RPMI7951 (cell line): ENCODE measurements around the gene SLC26A2. TPM values are rescaled to one million over a fixed set of nuclear protein-coding genes. Genes with fewer than 3 reads are reported as not detected.

Experiments used
- DNase-seq: peaks from one replicate; pipeline ENCODE4 v3.0.0-alpha.2; 2012; ENCODE audit warnings: low read depth
- total RNA-seq: library from RNA; depleted of rRNA; stranded (reverse); fragments of >200 nt; shearing (Covaris generic); gene quantifications from 2 replicates; pipeline ENCODE4 v1.2.3, GENCODE V29; 2014; rRNA removed

The SLC26A2 gene
- 12.5 and 13.6 TPM in 2 replicates for total RNA-seq

DNA sequence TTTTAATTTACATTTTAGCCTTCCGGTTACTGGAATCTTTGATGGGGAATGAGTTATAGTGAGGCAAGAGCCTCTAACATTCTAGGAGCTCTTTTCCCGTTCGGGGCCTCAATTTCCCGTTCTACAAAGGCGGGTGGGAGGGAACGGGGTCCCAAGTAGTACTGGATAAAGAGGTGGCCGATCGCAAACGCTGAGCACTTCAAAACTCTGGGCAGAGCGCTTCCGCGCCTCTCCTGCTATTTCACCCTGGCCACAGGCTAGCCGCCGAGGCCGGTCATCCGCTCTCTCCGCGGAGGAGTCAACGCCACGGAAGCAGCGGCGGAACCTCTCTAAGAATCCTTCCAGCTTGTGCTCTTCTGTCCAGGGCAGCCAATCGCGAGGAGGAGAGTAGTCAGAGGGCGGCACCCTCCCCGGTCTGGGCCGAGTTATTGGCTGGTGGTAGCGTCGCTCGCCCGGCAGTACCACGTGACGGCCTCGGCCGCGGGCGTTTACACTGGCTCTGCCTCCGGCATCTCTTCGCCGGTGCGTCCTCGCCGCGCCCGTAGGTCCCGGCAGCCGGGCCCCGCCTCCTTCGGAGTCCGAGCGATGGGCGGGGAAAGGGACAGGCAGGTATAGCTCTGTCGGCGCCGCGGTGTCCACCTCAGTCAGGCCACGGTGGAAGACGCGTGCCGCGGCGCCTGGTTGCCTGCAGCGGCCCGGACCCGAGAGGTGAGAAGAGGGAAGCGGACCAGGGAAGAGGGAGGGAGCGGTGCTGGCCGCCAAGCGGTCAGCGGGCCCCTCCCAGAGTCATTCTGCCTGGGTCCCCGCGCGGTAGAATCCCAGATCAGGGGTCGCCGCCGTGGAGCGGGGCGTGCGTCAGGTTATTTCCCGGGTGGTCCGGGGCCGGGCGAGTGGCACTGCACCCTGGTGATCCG lies at the start of gene SLC26A2:
TSS of gene SLC26A2 (plus strand) at position 487 of the 914 bp plus-strand sequence. CDS start 16,895 bp downstream, outside the sequence.
- DNase-seq: peak; percentile 95

DNA sequence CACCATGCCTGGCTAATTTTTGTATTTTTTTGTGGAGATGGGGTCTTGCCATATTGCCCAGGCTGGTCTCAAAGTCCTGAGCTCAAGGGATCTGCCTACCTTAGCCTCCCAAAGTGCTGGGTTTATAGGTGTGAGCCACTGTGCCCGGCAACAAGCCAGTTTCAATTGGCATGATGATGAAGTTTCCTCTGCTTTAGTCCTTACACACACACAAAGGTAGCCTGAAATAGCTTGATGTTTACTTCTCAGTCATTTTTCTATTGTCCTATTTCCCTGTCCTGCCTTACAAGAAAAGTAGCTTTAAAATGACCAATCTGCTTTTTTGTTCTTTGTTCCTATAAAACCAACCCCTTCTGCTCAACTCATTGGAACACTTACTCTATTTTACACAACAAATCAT lies 49.5 kb upstream of the SLC26A2 start:
- DNase-seq: no peak

DNA sequence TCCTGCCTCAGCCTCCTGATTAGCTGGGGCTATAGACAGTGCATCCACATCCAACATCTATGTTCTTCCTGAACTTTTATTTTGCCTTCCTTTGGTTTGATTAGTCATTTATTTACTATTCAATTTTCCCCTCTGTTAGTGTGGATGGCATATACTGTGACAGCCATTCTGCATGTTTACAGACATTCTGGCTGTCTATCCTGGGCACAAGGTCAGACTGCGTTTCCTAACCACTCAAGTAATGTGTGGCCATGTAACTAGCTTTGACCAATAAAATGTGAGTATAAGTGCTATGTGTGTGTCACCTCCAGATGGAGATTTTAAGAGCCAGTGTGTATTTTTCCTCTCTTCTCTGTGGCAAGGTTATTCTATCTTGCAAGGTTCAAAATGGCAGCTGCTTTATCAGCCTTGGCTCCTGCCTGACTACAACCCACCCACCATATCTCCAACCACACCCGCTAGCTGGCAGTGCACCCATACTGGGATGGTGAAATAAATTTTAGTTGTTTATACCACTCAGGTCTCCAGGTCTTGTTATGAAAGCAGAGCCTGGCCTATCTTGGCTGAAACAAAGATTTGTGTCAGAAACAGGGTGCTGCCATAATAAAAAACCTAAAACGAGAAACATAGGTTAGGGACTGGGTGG lies 48.2 kb upstream of the SLC26A2 start:
- DNase-seq: no peak

DNA sequence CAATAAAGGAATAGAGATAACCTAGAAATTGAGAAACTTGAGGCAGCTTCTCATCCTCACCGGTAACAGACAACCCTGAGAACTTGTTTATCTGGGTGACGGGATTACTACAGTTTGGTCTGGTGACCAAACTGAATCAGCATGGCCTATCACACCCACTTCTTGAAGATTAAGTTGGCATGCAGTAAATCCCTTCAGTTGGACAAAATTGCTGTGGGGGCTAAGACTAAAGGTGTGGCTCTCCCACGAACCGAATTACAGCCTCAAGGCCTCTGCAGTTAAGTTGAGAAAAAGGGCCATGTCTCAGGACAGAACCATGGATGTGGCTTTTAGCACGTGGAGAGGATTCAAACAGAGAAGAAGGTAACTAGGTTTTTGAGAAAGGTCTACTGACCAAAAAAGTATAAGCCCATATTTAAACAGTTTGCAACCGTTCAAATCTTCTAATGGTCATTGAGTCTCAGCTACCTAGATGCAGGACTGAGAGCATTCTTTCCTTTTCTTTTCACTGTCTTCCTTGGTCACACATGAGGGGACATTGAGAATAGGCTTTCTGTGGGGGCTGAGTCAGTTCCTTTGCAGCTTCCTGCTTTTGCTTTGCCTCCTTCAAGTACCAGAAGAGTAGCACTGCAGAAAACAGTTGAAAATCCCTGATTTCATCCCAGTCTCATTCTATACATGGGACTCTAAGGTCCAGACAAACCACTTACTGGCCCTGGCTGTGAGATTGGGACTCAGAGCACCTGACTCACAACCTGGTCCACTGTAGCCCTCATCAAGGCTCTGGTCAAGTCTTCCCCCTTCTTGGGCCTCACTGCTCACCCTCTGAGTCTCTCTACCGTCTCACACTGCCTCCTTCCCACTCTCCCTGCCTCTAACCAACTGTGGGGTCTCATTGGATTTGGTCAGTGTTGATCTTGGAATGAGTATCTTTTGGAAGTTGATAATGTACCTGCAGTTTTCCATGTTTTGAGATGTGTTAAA lies 46.8 kb upstream of the SLC26A2 start:
- no peak for DNase-seq

DNA sequence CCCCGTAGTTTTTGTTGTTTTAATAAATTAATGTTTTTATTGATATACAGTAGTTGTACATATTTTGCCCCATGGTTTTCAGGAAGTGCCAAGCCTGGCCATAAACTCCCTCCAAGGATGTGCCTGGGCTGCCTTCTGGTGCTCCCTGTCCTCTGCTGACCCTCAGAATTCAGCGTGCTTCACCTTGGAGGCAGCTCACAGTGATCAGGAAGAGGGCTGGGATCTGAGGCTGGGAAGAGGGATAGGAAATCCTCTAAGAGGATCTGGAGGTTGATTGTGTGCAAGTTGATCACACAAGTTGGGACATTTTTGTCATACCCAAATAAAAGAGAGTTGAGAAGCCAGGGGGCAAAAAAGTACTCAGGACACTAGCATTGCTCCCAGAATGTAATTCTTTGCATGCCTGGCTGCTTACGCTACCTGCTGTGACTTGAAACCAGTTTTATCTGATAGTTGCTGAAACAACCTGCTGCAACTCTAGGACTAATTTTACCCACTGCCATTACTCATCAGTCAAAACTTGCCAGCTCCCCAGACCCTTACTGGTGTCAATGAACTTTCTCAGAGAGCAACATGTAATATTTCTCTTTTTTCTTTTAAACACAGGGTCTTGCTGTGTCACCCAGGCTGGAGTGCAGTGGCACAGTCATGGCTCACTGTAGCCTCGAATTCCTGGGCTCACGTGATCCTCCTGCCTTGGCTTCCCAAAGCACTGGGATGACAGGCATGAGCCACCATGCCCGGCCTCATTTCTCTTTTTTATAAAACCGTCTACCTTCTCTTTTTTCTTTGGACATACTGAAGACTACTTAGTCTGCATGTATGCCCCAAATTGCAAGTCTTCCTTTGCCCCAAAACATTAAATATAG lies 44.9 kb upstream of the SLC26A2 start:
- no peak for DNase-seq

DNA sequence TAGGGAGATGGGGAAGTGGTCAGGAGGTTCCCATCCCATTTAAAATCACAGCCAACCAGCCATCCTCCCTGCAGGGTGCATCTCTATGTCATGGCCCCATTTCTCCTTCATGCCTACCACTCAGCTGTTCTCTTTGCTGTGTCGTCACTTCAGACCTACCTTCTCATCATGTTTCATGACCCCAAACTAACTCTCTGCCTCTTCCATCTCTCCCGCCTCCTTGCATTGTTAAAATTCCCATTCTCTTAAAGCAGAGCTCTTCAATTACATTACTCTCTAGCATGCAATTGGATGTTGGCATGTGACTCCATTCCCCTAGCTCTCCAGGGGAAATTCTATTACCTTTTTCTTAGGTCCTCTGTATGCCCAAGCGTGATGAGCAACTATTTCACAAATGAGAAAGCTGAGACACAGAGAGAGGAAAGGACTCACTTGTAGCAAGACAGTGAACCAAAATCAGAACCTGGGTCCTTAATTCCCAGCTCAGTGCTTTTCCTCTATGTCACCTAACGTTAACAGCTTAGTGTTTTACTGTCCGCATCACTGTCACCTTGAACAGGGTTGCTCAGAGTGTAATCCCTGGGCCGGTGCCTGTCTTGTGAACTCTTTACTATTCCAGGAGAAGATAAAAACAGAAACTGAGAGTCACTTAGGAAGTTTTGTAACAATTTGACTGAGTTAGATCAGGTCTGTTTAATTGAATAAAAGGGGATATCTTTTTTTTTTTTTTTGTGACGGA lies 44.1 kb upstream of the SLC26A2 start:
- no peak for DNase-seq

DNA sequence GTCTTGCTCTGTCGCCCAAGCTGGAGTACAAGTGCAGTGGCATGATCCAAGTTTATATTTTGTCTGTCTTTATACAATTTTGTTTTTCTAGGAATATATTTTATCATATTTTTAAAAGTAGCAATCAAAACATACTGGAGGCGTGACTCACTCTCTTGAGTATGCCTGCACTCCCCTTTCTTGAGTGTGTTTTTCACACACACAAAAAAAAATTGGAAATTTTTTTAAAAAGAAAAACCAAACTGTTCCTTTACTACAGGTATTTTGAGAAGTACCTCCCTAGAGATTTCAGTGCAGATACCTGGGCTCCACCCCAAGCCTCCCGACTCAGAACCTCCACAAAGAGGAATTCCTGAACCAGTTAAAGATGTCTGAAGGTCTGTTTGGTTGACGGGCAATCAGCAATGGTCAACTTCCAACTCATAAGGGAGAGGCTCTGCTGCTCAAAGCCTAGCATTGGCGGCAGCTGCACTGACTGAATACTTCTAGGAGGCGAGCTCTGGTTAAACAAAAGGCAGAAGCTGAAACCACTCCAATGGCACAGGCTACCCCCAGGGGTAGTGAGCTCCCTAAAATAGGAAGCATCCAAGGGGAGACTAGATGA lies 43.4 kb upstream of the SLC26A2 start:
- DNase-seq: no peak

DNA sequence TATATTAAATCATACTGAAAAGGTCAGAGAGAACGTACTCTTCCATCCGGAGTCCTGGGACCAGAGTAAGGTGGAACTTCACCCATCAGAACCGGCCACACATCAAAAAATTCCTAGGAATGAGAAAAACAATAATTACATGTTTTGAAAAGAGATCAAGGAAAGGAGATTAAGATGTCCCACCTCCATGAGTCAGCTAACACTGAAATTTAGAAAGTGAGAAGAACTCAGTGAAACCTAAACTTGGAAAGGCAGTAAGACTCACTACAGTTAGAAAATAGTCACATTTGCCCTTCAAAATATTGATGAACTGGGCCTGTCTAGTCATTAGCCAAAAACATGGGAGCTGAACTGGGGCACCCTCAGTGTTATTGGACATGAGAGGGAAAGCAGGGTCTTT lies 39.0 kb upstream of the SLC26A2 start:
- DNase-seq: no peak

DNA sequence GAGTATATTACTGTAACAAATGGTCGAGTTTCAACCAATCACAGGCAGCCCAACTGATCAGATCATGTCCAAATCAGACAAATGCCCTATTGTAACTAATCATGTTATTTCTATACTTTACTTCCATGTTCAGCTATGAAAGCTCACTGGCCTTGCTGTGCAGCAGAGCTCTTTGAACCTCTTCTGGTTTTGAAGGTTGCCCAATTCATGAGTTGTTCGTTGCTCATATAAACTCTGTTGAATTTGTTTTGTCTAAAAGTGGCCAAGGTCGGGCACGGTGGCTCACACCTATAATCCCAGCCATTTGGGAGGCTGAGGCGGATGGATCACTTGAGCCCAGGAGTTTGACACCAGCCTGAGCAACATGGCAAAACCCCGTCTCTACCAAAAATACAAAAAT lies 37.6 kb upstream of the SLC26A2 start:
- no peak for DNase-seq

DNA sequence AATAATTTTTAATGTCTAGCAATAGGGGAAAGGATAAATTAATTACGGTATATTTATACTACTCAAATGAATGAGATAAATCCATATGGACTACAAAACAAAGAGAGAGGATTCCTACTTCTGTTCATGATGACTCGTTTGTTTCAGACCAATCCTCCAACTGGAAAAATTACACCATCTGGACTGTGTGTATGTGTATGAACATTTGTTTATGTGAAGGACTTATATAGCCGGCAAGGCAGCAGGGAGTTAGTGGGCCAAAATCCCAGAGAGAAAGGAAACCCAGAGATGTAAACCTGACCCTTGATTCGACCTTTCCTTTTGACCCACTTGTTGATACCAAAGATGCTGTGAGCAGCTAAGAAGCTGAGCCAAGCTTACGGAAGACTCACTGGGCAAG lies 36.1 kb upstream of the SLC26A2 start:
- no peak for DNase-seq

DNA sequence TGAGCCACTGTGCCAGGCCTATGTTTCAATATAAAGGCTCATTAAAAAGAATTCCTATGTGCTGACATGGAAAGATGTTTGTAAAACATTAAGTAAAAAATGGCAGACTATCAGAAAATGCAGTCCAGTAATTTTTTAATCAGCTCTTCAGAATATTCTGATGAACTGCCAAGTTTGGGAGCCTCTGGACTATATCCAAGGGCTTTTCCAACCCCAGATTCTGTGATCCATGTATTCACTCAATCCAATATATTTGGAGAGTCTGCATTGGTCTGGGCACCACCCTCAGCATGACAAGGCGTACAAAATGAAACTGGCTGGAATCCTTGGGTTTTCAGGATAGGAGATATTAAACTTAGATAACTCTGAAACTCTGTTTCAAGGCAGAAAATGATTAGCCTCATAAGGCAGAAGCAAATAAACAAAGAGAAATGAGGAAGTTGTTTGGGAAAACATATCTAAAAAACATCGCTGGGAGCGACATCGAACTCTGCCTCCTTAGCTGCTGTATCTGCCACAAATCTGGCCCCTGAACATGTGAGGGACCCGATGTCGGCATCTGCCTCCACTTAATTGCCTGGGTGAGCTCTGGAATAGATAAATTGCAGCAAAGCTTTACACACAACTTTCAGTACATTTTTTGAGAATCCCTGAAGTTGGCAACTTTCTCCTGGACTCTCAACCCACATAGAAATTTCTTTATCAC lies 30.4 kb upstream of the SLC26A2 start:
- DNase-seq: no peak

DNA sequence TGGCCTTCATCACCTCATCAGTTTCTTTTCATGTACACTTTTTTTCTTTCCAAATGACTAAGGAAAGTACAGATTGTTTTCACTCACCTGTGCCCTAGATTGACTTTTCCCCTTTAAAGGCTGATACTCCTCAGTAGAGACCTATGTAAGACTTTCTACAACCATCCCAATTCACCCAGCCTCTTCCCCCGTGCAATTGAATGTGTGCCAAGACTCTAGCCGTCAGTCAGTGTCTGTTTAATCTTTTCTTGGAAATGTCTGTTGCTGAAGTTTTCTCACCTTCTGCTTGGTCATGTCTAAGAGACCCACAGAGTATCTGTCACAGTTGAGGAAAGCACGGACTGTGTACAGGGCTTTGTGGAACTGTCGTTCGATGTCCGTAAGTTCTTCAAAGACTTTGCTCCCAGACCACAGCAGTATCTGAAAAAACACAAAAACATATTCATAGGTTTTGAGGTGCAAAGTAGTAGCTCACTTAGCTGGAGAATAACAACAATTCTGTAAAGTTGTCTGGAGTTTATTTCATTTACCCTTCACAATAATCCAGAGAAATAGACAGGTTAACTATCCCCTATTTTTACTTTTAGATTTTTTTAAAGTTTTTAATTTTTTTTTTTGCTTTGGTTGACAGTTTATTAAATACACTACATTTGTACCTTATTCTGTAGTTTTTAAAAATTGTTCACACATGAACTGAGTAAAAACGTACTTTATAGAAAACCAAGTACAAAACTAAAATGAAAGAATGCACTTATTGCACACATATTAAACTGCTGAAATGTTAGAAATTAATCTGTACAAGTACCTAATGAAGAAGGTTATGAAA lies 29.6 kb upstream of the SLC26A2 start:
- DNase-seq: no peak

DNA sequence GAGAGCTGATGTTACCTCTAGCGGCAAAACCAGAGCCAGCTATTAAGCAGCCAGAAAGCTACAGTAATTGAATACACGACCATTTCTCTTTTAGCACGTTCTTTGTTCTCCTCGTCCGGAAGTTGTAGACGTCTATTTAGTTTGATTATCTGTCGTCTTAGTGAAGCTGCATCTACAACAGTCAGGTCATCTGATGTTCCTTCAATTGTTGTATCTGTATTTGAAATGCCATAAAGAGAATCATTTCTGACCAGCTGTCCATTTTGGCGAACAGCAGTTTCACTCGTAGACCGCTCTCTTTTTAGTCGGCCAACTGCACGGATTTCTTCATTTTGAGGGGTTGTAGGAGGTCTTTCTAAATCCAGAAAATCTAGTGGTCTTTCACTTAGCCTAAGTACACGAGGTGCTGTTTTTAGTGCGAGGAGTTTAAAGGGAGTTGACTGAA lies 28.5 kb upstream of the SLC26A2 start:
- no peak for DNase-seq

DNA sequence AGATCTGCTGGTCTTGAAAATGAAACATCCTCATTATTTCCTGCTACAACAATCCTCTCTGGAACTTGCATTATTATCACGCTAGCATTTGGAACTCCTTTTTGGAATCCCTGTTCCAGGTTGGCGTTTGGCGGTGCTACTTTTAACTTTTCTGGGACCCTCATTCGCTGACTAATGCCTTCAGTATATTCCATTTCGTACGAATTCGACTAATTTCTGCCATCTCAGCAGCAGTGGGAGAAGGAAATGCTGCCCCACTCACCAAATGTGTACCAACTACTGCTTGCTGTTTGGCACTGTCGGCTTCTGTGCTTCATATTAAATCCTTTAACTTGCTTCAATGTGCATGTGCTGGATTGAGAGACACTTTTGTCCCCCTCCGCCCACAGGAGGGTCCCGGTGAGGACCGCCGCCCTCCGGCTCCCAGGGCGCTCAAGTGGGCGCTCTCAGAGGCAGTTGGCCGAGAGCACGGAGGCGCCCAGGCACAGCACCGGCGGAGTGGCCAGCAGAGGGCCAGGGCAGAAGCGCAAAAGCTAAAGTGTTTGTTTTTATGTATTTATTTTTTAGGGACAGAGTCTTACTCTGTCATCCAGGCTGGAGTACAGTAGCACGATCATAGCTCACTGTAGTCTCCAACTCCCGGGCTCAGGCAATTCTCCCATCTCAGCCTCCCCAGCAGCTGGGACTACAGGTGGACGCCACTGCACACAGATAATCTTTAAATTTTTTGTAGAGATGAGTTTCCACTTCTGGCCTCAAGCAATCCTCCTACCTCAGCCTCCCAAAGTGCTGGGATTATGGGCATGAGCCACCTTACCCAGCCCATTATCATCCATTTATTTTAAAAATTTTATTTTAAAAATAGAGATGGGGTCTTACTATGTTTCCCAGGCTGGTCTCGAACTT lies 27.9 kb upstream of the SLC26A2 start:
- DNase-seq: peak; percentile 41

DNA sequence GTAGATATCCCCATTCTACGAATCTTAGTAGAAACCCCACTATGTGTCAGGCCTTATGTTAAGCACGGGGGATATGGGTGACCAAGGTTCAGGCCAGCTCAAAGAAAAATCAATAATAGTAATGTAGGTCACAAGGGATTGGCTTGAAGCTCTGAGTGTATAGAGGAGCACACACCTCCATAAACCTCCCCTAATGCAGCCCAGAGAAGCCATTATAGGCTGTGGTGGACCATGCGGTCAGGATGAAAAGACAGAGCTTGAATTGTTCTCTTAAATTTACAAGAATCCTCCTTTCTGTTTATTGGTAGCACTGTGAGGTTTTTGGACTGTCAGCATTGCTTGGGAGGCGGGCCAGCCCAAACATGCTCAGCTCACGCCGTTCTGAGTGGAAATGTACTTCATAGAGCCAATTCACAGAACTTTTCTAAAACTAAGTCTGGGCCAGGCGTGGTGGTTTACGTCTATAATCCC lies 25.1 kb upstream of the SLC26A2 start:
- DNase-seq: no peak

DNA sequence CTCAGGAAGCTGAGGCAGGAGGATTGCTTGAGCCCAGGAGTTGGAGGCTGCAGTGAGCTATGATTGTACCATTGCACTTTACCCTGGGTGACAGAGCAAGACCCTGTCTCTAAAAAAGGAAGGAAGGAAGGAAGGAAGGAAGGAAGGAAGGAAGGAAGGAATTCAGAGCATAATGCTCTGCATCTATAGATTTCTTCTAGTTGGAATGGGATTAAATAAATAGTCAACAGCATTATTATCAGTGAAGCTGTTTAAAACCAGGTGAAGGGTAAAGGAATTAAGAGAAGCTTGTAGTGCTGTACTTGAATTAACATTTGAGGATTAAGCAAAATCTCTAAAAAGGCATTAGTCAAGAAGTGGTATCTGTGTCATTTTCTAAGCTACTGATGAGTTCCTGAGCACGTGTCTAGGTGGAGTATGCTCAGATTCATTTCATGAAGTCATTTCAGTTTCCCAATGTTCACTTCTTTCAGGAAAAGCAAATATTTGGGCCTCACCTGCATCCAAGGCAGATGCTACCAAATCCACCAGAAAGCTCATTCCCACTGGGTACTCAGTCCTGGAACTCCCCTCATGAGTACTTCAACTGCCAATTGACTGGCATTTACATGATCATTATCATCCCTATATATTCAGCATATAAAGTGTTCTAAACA lies 24.4 kb upstream of the SLC26A2 start:
- DNase-seq: no peak
